Measurements from ENCODE around the gene USP14.

- TF ChIP-seq TARDBP (IDR thresholded peaks at IDR 0.05) (no peak), FOXM1 (IDR thresholded peaks at IDR 0.05; ENCODE audit: borderline replicate concordance) (no peak), NFRKB (IDR thresholded peaks at IDR 0.05) (no peak), ZNF384 (IDR thresholded peaks at IDR 0.05) (no peak), PKNOX1 (IDR thresholded peaks at IDR 0.05) (no peak), BHLHE40 (IDR thresholded peaks at IDR 0.05; ENCODE audit: borderline replicate concordance) (no peak), HDGF (IDR thresholded peaks at IDR 0.05; ENCODE audit: borderline replicate concordance) (no peak), SP1 (IDR thresholded peaks at IDR 0.05) (no peak)
These were observed 81.8 kb downstream of the USP14 start for GRCh38 chr18:240175-240574.

Measured in HEK293T (cell line).